IMR-90 (cell line): ENCODE results near the gene TMEM237. TPM values are rescaled to one million over a fixed set of nuclear protein-coding genes. Genes with fewer than 3 reads are reported as not detected.

Experiments
- ATAC-seq: fragments of 200-7000 bp; cut with Tn5 transposase; 2 replicates; pipeline ENCODE4 v1.9.1; 2020; ENCODE audit warnings: low read depth, mild to moderate bottlenecking, moderate library complexity
- BruUV-seq: library from RNA; stranded (reverse); fragments of 400-500 nt; replicated peaks from 2 replicates; lab custom pipeline; 2021; lab: Mats Ljungman, UMichigan
- CTCF ChIA-PET: fragments of 300-600 bp; formaldehyde crosslinking; extraction: SDS; loops from one replicate; lab custom pipeline; 2021; ENCODE audit warnings: antibody characterized with exemption; lab: Yijun Ruan, JAX
- POLR2A ChIA-PET: fragments of 300-600 bp; sonication (Branson Sonifier 250); formaldehyde crosslinking; loops from one replicate; lab custom pipeline; 2022; ENCODE audit warnings: antibody characterized with exemption; ENCODE audit not compliant: unreplicated experiment; lab: Charles Lee
- DNase-seq: peaks from one replicate; pipeline ENCODE4 v3.0.0; 2013
- H2AFZ ChIP-seq: replicated peaks from 2 replicates; pipeline ENCODE3; 2013; ENCODE audit warnings: low read length, mild to moderate bottlenecking; ENCODE audit not compliant: poor library complexity
- H2AK5ac ChIP-seq: 2 replicates; pipeline ENCODE4 v1.6.1; 2013; ENCODE audit warnings: low read depth, low read length, inconsistent platforms
- H2AK9ac ChIP-seq: replicated peaks from 2 replicates; pipeline ENCODE3; 2013; ENCODE audit warnings: mild to moderate bottlenecking, low read depth, low read length, moderate library complexity; ENCODE audit not compliant: poor library complexity
- H2BK120ac ChIP-seq: 2 replicates; pipeline ENCODE4 v1.6.1; 2013; ENCODE audit warnings: low read depth, low read length, inconsistent platforms
- H2BK15ac ChIP-seq: 3 replicates; pipeline ENCODE4 v1.6.1; 2013; ENCODE audit warnings: low read depth, low read length, inconsistent platforms
- H2BK20ac ChIP-seq: 2 replicates; pipeline ENCODE4 v1.6.1; 2013; ENCODE audit warnings: low read depth, mild to moderate bottlenecking, inconsistent platforms, low read length, moderate library complexity
- H2BK5ac ChIP-seq: 2 replicates; pipeline ENCODE4 v1.6.1; 2013; ENCODE audit warnings: mild to moderate bottlenecking, low read depth, low read length, inconsistent platforms; ENCODE audit not compliant: poor library complexity, severe bottlenecking
- H3K14ac ChIP-seq: replicated peaks from 2 replicates; pipeline ENCODE4 v1.6.1; 2013; ENCODE audit warnings: low read depth, low read length, inconsistent platforms
- H3K18ac ChIP-seq: 2 replicates; pipeline ENCODE4 v1.6.1; 2013; ENCODE audit warnings: low read depth, low read length, control low read depth
- H3K23ac ChIP-seq: 2 replicates; pipeline ENCODE4 v1.6.1; 2013; ENCODE audit warnings: low read depth, low read length, inconsistent platforms
- H3K27ac ChIP-seq: 2 replicates; pipeline ENCODE4 v1.5.1; 2013; ENCODE audit warnings: mild to moderate bottlenecking, control low read depth, low read length; ENCODE audit not compliant: insufficient read depth
- H3K27me3 ChIP-seq: 2 replicates; pipeline ENCODE4 v1.6.1; 2013; ENCODE audit warnings: low read length; ENCODE audit not compliant: control insufficient read depth, insufficient read depth
- H3K36me3 ChIP-seq: 2 replicates; pipeline ENCODE4 v1.6.1; 2013; ENCODE audit warnings: low read length, mixed read lengths; ENCODE audit not compliant: control insufficient read depth, insufficient read depth
- H3K4ac ChIP-seq: 2 replicates; pipeline ENCODE4 v1.6.1; 2013; ENCODE audit warnings: low read depth, low read length, inconsistent platforms
- H3K4me1 ChIP-seq: 2 replicates; pipeline ENCODE4 v1.6.1; 2013; ENCODE audit warnings: low read length, mixed read lengths; ENCODE audit not compliant: control insufficient read depth, insufficient read depth
- H3K4me2 ChIP-seq: 2 replicates; pipeline ENCODE4 v1.6.1; 2013; ENCODE audit warnings: low read depth, mild to moderate bottlenecking, control low read depth, low read length, moderate library complexity
- H3K4me3 ChIP-seq: 2 replicates; pipeline ENCODE4 v1.5.1; 2013; ENCODE audit warnings: low read depth, mild to moderate bottlenecking, control low read depth, low read length, moderate library complexity; ENCODE audit not compliant: insufficient read depth
- H3K56ac ChIP-seq: 2 replicates; pipeline ENCODE4 v1.6.1; 2013; ENCODE audit warnings: low read length, inconsistent platforms; ENCODE audit not compliant: insufficient read depth; ENCODE audit errors: extremely low read depth
- H3K79me1 ChIP-seq, 2 experiments: 2 replicates each; pipeline ENCODE4 v1.6.1; 2013; ENCODE audit warnings: low read length in 2 of 2, inconsistent platforms in 1 of 2, low read depth in 1 of 2
- H3K9ac ChIP-seq: 2 replicates; pipeline ENCODE4 v1.6.1; 2013; ENCODE audit warnings: low read depth, low read length, control low read depth
- H3K9me1 ChIP-seq: 2 replicates; pipeline ENCODE4 v1.6.1; 2013; ENCODE audit warnings: low read length, inconsistent platforms; ENCODE audit not compliant: insufficient read depth
- H3K9me3 ChIP-seq: 2 replicates; pipeline ENCODE4 v1.6.1; 2013; ENCODE audit warnings: low read length; ENCODE audit not compliant: control insufficient read depth, insufficient read depth
- H4K20me1 ChIP-seq: 2 replicates; pipeline ENCODE4 v1.6.1; 2013; ENCODE audit warnings: low read length, inconsistent platforms; ENCODE audit not compliant: insufficient read depth
- H4K5ac ChIP-seq: 2 replicates; pipeline ENCODE4 v1.6.1; 2013; ENCODE audit warnings: mild to moderate bottlenecking, low read depth, low read length, control low read depth
- H4K8ac ChIP-seq, 2 experiments: 2 replicates each; pipeline ENCODE4 v1.6.1; 2013; ENCODE audit warnings: low read depth in 2 of 2, low read length in 2 of 2, control low read depth in 1 of 2, inconsistent platforms in 1 of 2
- H4K91ac ChIP-seq: 2 replicates; pipeline ENCODE4 v1.6.1; 2013; ENCODE audit warnings: low read depth, low read length, inconsistent platforms; ENCODE audit not compliant: insufficient read depth
- MAZ ChIP-seq: IDR thresholded peaks from 2 replicates; pipeline ENCODE4 v1.6.1; 2012; ENCODE audit warnings: low read depth, mild to moderate bottlenecking, low read length, improper control_type of control experiment, moderate library complexity, borderline replicate concordance
- WGBS, 2 experiments: methylation state at CpG; one replicate each; pipeline versions ENCODE4 v1.1.5 to v1.1.7; 2013; ENCODE audit warnings: missing lambda C conversion rate in 2 of 2; ENCODE audit not compliant: insufficient read length in 1 of 2; ENCODE audit errors: extremely low coverage in 2 of 2; 5-methylcytosine and 5-hydroxymethylcytosine counted together
- dilution Hi-C: fragments of 300-500 bp; cut with HindIII; formaldehyde crosslinking; loops from one replicate; pipeline ENCODE4 v1.14.3; 2018; ENCODE audit warnings: low sequenced_read_pairs; ENCODE audit not compliant: unreplicated experiment
- in situ Hi-C: fragments of 300-500 bp; cut with MboI; formaldehyde crosslinking; loops from 3 replicates; pipeline ENCODE4 v1.14.3; 2019; ENCODE audit warnings: low sequenced_read_pairs, inconsistent platforms, mixed read lengths
- intact Hi-C: fragments of 100-400 bp; cut with micrococcal nuclease; formaldehyde crosslinking; loops from 2 replicates; pipeline ENCODE4 v1.10.0; 2022
- polyA plus RNA-seq, 3 experiments: library from polyadenylated mRNA; depleted of rRNA; stranded (reverse); fragments of >200 nt; gene quantifications; 2 replicates each; pipeline ENCODE4 v1.2.3, GENCODE V29; 2012; ENCODE audit warnings: low replicate concordance in 1 of 3
- total RNA-seq: library from RNA; depleted of rRNA; stranded (reverse); fragments of >200 nt; gene quantifications from 2 replicates; pipeline ENCODE4 v1.2.3, GENCODE V29; 2012

Gene TMEM237
- total and polyA plus RNA-seq, 2 of the 4 experiments (the other 2 are of a cell fraction) = 29.4 to 58.8 TPM

DNA sequence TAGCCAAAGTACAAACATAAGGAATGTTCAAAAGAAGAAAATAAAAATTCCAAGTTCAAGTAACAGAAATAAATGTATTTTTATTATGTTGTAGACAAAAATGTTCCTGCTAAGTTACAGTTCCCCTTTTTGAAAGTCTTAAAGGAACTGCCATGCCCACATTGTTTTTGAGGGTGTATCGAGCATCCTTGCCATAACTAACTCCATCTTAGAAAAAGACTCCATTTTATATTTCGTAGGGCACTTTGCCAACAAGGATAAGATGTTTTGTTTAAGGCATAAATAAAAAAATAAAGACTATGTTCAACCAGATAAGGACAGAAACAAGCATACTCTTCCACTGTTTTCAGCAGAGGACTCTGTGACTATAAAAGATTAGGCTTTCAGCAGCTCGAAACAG, 67.3 kb downstream of the TMEM237 start:
- Histone ChIP-seq H4K91ac (no peak overlapping the region), H2BK15ac (no peak overlapping the region), H3K27me3 (no peaks in the 10 kb centered on the region), H2BK5ac (no peak overlapping the region), H2AK5ac (no peak overlapping the region), H2BK20ac (no peak overlapping the region; the same call in 1 of the 2 replicates), H3K4me3 (no peak overlapping the region), H3K4me1 (peaks cover 9% of the 10 kb centered on the region), H3K9me1 (peaks cover 7% of the 10 kb centered on the region; the same call in 1 of the 2 replicates), H2AFZ (no peak overlapping the region), H3K27ac (no peak overlapping the region), H3K79me1 (no peaks in the 10 kb centered on the region), H3K56ac (no peak overlapping the region), H3K9me3 (no peaks in the 10 kb centered on the region), H3K14ac (no peak overlapping the region), H3K23ac (no peak overlapping the region), H2BK120ac (no peak overlapping the region), H3K4ac (no peak overlapping the region), H4K5ac (no peak overlapping the region), H4K20me1 (no peaks in the 10 kb centered on the region), H3K9ac (no peak overlapping the region), H3K18ac (no peak overlapping the region), H3K36me3 (no peaks in the 10 kb centered on the region), H3K4me2 (no peak overlapping the region), H2AK9ac (no peak overlapping the region), H4K8ac (no peak overlapping the region)
- intact Hi-C loops (no loop called here), dilution Hi-C loops (no loop called here), in situ Hi-C loops (no loop called here)
- ChIA-PET CTCF (no interaction called here), POLR2A (no interaction called here)
- WGBS, 2 experiments = 60% methylated on average over 1 of the region's 3 CpGs; no CpG with 5 or more reads in 1 of the 2 experiments
- DNase-seq (no peak), ATAC-seq (no peak)
- BruUV-seq = no TSS peak
- TF ChIP-seq MAZ = no peak
